Heart left ventricle (tissue), 16 donors: ENCODE measurements around the gene DENND4C. TPM values are rescaled to one million over a fixed set of nuclear protein-coding genes. Genes with fewer than 3 reads are reported as not detected.
"Not testable (repeated sequence)": the region's sequence is repeated elsewhere in the genome, so short reads cannot be mapped to it uniquely, and the experiment has no call there.

Experiments
- ATAC-seq, 4 donors: fragments of 200-7000 bp; cut with Tn5 transposase; one replicate each; pipeline ENCODE4 v1.9.1; 2020 to 2022; ENCODE audit warnings: moderate library complexity in 4 of 4, mild to moderate bottlenecking in 3 of 4, moderate number of reproducible peaks in 1 of 4
- DNase-seq, 5 donors: peaks; one replicate each; pipeline ENCODE4 v3.0.0-alpha.2; 2020
- H3K27ac ChIP-seq, 12 donors: fragments of 200-600 bp; sonication (generic) in 4 of 12; one replicate each; pipeline versions ENCODE4 v1.5.0 to v1.8.0; 2016 to 2022; ENCODE audit warnings: mild to moderate bottlenecking in 2 of 12
- H3K27me3 ChIP-seq, 9 donors: fragments of 200-600 bp; sonication (generic) in 2 of 9; one replicate each; pipeline versions ENCODE4 v1.5.1 to v1.8.0; 2016 to 2022; ENCODE audit warnings: mild to moderate bottlenecking in 3 of 9
- H3K36me3 ChIP-seq, 9 donors: fragments of 200-600 bp; sonication (generic) in 2 of 9; one replicate each; pipeline versions ENCODE4 v1.5.0 to v1.8.0; 2018 to 2022; ENCODE audit warnings: mild to moderate bottlenecking in 2 of 9
- H3K4me1 ChIP-seq, 12 donors: fragments of 200-600 bp; sonication (generic) in 4 of 12; one replicate each; pipeline versions ENCODE4 v1.5.0 to v1.8.0; 2016 to 2022; ENCODE audit warnings: mild to moderate bottlenecking in 3 of 12
- H3K4me3 ChIP-seq, 12 donors: fragments of 200-600 bp; sonication (generic) in 4 of 12; one replicate each; pipeline versions ENCODE4 v1.5.0 to v1.8.0; 2017 to 2022; ENCODE audit warnings: mild to moderate bottlenecking in 9 of 12, moderate library complexity in 4 of 12
- H3K9me3 ChIP-seq, 12 donors: fragments of 200-600 bp; sonication (generic) in 4 of 12; one replicate each; pipeline versions ENCODE4 v1.5.0 to v1.8.0; 2016 to 2022; ENCODE audit warnings: mild to moderate bottlenecking in 1 of 12
- POLR2A ChIP-seq, 2 donors: fragments of 450-650 bp; IDR thresholded peaks; one replicate each; pipeline ENCODE4 v1.6.1; 2017; ENCODE audit warnings: antibody characterized with exemption in 2 of 2, mild to moderate bottlenecking in 2 of 2, moderate library complexity in 2 of 2
- WGBS, 4 donors: extraction: QIAGEN DNeasy Blood & Tissue Kit in 2 of 4; methylation state at CpG; one replicate each; pipeline versions ENCODE4 v1.1.5 to v1.1.7; 2013 to 2018; 5-methylcytosine and 5-hydroxymethylcytosine counted together
- intact Hi-C, 10 donors: fragments of 100-400 bp; cut with DNase I; formaldehyde crosslinking; loops; one replicate each; pipeline versions ENCODE4 v1.11.1 to v1.14.2; 2022
- polyA plus RNA-seq, 2 donors: library from polyadenylated mRNA; stranded (reverse); fragments of 200-250 nt; gene quantifications; one replicate each; pipeline ENCODE4 v1.2.3, GENCODE V29; 2013
- total RNA-seq, 9 donors: library from RNA; depleted of rRNA in 2 of 9; stranded (reverse); fragments of >200 nt in 2 of 9; fragmentation: NEBNext Ultra II Directional in 3 of 9; extraction: Animal tissue kit (Norgen Biotek cat#: 25700) in 3 of 9; gene quantifications; one replicate each; pipeline versions ENCODE4 v1.1.0 to v1.2.4, GENCODE V29; 2016 to 2023
- TF ChIP-seq, protein P1 (sequence below), 12 donors: fragments of 200-600 bp; sonication (generic) in 4 of 12; IDR thresholded peaks; one replicate each; pipeline versions ENCODE4 v1.5.0 to v1.8.0; 2018 to 2022; ENCODE audit warnings: antibody characterized with exemption in 12 of 12, mild to moderate bottlenecking in 5 of 12
- donor health status: ischemic (EF 13 %, LVEDD 7.1; RV severe dilation, severe dysfunction).
- donor health status: healthy with polysubstance abuse.
- donor health status: DM: no; HTN: yes; CAD: no.
- donor health status: DM: no; HTN: no; CAD: no.
- donor health status: ischemic (EF 25% LVEDD 6.9; RV normal size, moderate dysfunction).
- donor health status: ischemic (EF 25% LVEDD 5.7; RV mildly dilated, moderate dysfunction).
- donor health status: healthy.
- donor health status: DM: yes; HTN: yes; CAD: no.
- donor health status: ischemic (EF 35%, LVEDD 5.7; RV mildly dilated, moderate dysfunction).
- donor health status: nonischemic (EF 11% LVEDD 7.7; RV severe dilation, severe dysfunction).
- donor health status: DM: yes; HTN: yes; CAD: no.
- donor health status: PGD.
- donor health status: ischemic (EF 29% LVEDD 5.4; RV normal size, mild dysfunction).
- donor health status: nonischemic (EF 23%, LVEDD 6.1; RV moderate dilation, normal function).

DENND4C gene
- total and polyA plus RNA-seq, 11 donors, result 5.4 to 36.9 (median 22.8) TPM

DNA sequence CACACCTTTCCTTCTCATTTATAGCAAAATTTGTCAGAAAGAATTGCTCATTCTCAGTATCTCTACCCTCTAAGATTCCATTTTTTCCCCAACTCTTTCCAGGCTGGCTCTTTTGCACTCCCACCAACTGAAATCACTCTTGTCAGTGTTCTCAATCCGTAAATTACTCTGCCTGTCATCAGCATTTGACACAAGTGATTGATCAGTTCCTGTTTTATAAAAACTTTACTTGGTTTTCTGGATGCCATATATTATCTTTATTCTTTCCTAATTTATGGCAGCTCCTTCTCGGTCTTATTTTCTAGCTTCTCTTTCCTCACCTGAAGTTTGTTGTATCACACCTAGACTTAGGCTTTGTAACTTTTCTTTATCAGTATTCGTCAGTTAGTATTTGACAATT is 16.4 kb downstream of the DENND4C start:
- WGBS, 4 donors, result 75 to 78% (median 76%) methylated on average over 3 of the region's 3 CpGs
- DNase-seq (no peak), ATAC-seq (no peak)
- Histone ChIP-seq H3K36me3 (peaks cover 0 to 6% (median 0%) of the 10 kb centered on the region in 9 donors), H3K27me3 (no peaks in the 10 kb centered on the region), H3K4me3 (no peak overlapping the region), H3K4me1 (peaks cover 0 to 29% (median 8%) of the 10 kb centered on the region in 12 donors), H3K9me3 (no peaks in the 10 kb centered on the region), H3K27ac (no peak overlapping the region)
- intact Hi-C loops, result loop anchor here in 1 of 10 donors (10.0 kb wide), 1 partner anchor 58 kb away; no protein-coding TSS in a partner anchor
- TF ChIP-seq, protein P1, sequence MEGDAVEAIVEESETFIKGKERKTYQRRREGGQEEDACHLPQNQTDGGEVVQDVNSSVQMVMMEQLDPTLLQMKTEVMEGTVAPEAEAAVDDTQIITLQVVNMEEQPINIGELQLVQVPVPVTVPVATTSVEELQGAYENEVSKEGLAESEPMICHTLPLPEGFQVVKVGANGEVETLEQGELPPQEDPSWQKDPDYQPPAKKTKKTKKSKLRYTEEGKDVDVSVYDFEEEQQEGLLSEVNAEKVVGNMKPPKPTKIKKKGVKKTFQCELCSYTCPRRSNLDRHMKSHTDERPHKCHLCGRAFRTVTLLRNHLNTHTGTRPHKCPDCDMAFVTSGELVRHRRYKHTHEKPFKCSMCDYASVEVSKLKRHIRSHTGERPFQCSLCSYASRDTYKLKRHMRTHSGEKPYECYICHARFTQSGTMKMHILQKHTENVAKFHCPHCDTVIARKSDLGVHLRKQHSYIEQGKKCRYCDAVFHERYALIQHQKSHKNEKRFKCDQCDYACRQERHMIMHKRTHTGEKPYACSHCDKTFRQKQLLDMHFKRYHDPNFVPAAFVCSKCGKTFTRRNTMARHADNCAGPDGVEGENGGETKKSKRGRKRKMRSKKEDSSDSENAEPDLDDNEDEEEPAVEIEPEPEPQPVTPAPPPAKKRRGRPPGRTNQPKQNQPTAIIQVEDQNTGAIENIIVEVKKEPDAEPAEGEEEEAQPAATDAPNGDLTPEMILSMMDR (IDR thresholded peaks at IDR 0.05), result no peak
- TF ChIP-seq POLR2A (IDR thresholded peaks at IDR 0.05), result no peak

DNA sequence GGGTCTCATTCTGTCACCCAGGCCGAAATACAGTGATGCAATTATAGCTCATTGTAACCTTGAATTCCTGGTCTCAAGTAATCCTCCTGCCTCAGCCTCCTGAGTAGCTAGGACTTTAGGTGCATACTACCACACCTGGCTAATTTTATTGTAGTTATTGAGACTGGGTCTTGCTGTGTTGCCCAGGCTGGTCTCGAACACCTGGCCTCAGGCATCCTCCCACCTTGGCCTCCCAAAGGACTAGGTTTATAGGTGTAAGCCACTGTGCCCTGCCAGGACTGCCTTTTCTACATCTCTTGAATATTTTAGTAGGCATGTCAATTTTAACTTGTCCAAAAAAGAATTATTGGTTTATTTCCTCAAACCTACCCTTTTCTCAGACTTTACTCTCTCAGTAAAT is 16.9 kb downstream of the DENND4C start:
- H3K4me3 ChIP-seq, result no peak overlapping the region
- peaks cover 0 to 6% (median 0%) of the 10 kb centered on the region in 9 donors for H3K36me3 ChIP-seq
- ATAC-seq (no peak), DNase-seq (no peak)
- 93 to 99% (median 96%) methylated on average over 2 of the region's 2 CpGs for WGBS, 4 donors
- H3K27ac ChIP-seq, result no peak overlapping the region
- TF ChIP-seq, protein P1 (IDR thresholded peaks at IDR 0.05), result no peak
- TF ChIP-seq POLR2A (IDR thresholded peaks at IDR 0.05), result no peak
- no peaks in the 10 kb centered on the region for H3K27me3 ChIP-seq
- H3K9me3 ChIP-seq, result no peaks in the 10 kb centered on the region
- intact Hi-C loops, result loop anchor here in 1 of 10 donors (10.0 kb wide), 1 partner anchor 57 kb away; no protein-coding TSS in a partner anchor
- H3K4me1 ChIP-seq, result peaks cover 0 to 29% (median 10%) of the 10 kb centered on the region in 12 donors

DNA sequence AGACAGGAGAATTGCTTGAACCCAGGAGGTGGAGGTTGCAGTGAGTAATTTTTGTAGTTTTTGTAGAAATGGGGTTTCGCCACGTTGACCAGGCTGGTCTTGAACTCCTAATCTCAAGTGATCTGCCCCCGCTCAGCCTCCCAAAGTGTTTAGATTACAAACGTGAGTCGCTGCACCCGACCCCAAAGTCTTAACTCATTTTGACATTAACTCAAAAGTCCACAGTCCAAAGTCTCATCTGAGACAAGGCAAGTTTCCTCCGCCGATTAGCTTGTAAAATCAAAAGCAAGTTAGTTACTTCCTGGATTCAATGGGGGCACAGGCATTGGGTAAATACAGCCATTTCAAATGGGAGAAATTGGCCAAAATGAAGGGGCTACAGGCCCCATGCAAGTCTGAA is 19.9 kb downstream of the DENND4C start:
- peaks cover 0 to 33% (median 20%) of the 10 kb centered on the region in 12 donors for H3K4me1 ChIP-seq
- H3K4me3 ChIP-seq, H3K9me3 ChIP-seq, intact Hi-C loops, ATAC-seq, H3K27me3 ChIP-seq, H3K36me3 ChIP-seq, H3K27ac ChIP-seq, DNase-seq: not testable (repeated sequence)
- WGBS, 4 donors, result 76 to 92% (median 89%) methylated on average over 8 of the region's 8 CpGs

DNA sequence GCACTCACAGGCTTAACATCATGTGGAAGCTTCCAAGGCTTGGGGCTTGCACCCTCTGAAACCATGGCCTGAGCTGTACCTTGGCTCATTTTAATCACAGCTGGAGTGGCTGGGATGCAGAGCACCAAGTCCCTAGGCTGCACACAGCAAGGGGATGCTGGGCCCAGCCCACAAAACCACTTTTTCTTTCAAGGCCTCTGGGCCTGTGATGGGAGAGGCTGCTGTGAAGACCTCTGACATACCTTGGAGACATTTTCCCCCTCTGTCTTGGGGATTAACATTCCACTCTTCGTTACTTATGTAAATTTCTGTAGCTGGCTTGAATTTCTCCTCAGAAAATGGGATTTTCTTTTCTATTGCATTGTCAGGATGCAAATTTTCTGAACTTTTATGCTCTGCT is 20.7 kb downstream of the DENND4C start:
- H3K4me3 ChIP-seq, intact Hi-C loops, DNase-seq, ATAC-seq, H3K36me3 ChIP-seq, H3K27me3 ChIP-seq, H3K27ac ChIP-seq, H3K9me3 ChIP-seq: not testable (repeated sequence)
- 89 to 100% (median 95%) methylated on average over 1 of the region's 1 CpG for WGBS, 4 donors
- peaks cover 0 to 33% (median 20%) of the 10 kb centered on the region in 12 donors for H3K4me1 ChIP-seq

DNA sequence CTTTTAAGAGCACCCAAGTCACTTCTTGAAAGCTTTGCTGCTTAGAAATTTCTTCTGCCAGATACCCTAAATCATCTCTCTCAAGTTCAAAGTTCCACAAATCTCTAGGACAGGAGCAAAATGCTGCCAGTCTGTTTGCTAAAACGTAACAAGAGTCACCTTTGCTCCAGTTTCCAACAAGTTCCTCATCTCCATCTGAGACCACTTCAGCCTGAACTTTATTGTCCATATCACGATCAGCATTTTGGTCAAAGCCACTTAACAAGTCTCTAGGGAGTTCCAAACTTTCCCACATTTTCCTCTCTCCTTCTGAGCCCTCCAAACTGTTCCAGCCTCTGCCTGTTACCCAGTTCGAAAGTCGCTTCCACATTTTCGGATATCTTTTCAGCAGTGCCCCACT is 21.1 kb downstream of the DENND4C start:
- H3K36me3 ChIP-seq, DNase-seq, H3K27ac ChIP-seq, H3K9me3 ChIP-seq, intact Hi-C loops, ATAC-seq, H3K4me3 ChIP-seq, H3K27me3 ChIP-seq: not testable (repeated sequence)
- peaks cover 0 to 33% (median 20%) of the 10 kb centered on the region in 12 donors for H3K4me1 ChIP-seq
- 79 to 88% (median 83%) methylated on average over 5 of the region's 5 CpGs for WGBS, 4 donors
